GM19193 (cell line): ENCODE results near the gene MICALL2.

Experiments used
- POLR2A ChIP-seq: IDR thresholded peaks from 4 replicates; pipeline ENCODE4 v1.6.1; 2011; ENCODE audit not compliant: insufficient read depth, insufficient read length; ENCODE audit errors: extremely low read depth

MICALL2 gene

DNA sequence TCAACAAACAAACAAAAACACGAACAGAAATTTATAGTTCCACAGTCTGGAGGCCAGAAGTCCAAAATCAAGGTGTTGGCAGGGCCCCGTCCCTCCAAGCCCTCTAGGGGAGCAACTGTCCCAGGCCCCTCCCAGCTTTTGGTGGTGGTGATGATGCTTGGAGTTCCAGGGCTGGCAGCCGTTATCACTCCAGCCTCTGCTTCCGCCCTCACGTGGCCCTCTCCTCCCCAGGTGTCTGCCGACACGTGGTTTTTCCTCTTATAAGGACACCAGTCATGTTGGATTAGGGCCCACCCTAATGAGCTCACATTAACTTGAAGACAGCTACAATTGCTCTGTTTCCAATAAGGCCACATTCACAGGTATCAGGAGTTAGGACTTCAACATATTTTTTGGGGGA, 49.7 kb downstream of the MICALL2 start:
- no peak for TF ChIP-seq POLR2A

GRCh38 chr7:1408466-1408865, 50.8 kb downstream of the MICALL2 start:
- no peak for TF ChIP-seq POLR2A

- no peak for TF ChIP-seq POLR2A
These were observed 51.4 kb downstream of the MICALL2 start for GRCh38 chr7:1407892-1408291.

GRCh38 chr7:1404898-1405548, 54.2 kb downstream of the MICALL2 start:
- no peak for TF ChIP-seq POLR2A

- no peak for TF ChIP-seq POLR2A
These were observed 54.8 kb downstream of the MICALL2 start for GRCh38 chr7:1404460-1404809.

DNA sequence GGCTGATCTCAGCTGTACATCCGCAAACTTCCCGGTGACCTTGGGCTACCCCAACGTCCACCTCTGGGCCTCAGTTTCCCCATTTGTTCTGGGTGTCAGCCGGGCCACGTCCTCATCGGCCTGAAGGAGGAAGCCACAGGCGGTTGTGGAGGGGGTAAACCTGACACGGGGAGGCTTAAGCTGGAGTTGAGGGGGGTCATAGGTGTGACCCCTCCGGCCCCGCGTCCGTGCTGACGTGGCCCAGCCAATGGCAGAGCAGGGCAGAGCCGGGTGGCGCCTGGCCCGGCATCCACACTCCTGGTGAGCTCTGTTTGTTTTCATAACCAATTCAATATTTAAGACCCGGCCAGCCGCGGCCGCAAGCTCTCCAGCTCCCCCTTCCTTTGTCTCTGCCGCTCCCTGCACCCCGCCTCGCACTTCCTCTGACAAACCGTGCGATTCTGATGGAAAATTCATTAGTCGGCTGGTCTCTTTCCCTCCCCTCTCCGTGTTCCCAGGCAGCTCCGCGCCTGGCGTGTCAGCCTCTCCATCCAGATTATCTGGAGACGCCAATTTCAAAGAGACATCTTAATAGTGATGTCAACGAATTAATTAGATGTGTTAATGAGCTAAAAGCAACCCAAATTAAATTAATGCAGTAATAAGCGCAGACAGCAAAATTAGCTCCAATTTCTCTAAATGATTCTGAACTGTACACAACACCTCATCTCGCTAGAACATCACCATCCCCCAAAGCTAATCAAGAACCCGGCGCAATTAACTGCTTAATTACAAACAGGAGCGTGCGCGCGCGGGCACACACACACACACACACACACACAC, 55.4 kb downstream of the MICALL2 start:
- TF ChIP-seq POLR2A: no peak

- TF ChIP-seq POLR2A: no peak
These were observed 56.3 kb downstream of the MICALL2 start for GRCh38 chr7:1402791-1403637.

DNA sequence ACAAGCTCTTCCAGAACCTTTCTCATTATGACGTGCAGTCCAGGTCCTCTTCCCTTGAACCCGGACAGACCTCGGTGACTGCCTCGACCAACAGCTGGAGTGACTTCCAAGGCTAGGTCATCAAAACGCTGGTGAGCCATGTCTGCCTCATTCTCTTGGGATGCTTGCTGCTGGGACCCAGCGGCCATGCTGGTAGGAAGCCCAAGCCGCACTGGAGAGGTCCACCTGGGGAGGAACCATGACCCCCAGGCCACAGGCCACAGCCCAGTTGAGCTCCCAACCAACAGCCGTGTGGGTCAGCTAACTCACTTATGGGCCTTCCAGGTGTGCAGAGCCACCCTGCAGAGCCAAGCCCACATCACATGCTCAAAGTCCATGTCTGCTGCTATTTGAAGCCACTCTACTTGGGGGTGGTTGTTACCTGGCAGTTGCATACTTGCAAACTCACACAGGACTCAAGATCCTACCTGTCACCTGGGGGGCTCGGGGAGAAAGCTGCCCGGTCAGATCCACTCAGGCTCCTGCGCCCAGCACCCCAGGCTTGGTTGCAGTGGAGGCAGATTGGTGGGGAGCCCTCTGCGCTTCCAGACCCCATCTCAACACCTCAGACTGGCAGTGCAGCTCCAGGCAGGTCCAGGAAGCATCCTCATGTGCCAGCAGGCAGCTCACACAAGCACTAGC, 57.0 kb downstream of the MICALL2 start:
- no peak for TF ChIP-seq POLR2A

DNA sequence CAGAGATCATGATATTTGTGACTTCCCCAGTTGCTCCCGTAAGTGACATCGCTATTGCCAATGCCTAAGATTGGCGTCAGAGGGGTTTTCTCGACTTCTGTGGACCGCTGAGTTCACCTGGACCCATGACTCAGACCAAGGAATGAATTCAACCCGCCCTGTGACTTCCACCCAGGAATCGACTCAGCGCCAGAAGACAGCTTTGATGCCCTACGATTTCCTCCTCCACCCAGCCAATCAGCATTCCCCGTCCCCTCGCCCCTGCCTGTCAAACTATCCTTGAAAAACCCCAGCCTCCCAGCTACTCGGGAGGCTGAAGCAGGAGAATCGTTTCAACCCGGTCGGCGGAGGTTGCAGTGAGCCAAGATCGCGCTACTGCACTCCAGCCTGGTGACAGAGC, 58.3 kb downstream of the MICALL2 start:
- no peak for TF ChIP-seq POLR2A

GRCh38 chr7:1400371-1400770, 58.9 kb downstream of the MICALL2 start:
- no peak for TF ChIP-seq POLR2A

DNA sequence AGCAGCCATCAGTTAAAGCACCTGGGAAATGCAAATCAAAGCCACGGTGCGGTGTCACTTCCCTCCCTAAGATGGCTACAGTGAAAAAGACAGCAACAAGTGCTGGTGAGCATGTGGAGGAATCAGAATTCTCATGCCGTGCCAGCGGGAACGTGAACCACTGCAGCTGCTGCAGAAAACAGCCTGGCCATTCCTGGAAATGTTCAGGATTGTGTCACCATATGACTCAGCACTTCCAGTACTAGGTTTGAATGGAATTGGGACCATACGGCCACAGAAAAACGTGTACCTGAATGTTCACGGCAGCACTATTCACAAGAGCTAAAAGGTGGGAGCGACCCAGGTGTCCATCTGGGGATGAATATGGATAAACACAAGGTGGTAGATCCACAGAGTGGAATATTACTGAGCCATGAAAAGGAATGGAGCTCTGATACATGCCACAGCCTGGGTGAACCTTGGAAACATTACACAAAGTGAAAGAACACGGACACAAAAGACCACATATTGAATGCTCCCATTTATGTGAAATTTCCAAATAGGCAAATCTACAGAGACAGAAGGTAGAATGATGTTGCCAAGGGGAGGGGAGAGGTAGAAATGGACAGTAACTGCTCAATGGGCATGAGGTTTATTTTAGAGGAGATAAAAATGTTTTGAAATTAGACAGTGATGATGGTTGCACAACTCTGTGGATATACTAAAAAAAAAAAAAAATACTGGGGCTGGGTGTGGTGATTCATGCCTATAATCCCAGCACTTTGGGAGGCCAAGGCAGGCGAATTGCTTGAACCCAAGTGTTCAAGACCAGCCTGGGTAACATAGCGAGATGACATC, 61.6 kb downstream of the MICALL2 start:
- TF ChIP-seq POLR2A: no peak

DNA sequence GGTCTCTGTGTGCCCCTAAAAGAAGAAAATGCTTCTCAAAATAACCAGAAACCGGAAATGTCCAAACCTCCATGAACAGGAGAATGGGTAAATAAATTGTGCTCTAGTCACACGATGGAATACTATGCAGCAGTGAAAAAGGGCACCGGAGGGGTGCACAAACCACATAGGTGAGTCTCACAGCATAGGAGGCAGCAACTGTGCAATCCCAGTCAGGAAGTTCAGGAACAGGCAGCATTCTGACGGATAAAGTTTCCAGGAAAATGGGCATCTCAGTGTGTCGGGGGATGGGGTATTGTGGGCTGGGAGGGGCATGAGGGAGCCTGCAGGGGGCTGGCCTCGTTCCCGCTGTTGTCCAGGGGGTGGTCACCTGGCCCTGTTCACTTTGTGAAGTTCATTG, 63.1 kb downstream of the MICALL2 start:
- no peak for TF ChIP-seq POLR2A

DNA sequence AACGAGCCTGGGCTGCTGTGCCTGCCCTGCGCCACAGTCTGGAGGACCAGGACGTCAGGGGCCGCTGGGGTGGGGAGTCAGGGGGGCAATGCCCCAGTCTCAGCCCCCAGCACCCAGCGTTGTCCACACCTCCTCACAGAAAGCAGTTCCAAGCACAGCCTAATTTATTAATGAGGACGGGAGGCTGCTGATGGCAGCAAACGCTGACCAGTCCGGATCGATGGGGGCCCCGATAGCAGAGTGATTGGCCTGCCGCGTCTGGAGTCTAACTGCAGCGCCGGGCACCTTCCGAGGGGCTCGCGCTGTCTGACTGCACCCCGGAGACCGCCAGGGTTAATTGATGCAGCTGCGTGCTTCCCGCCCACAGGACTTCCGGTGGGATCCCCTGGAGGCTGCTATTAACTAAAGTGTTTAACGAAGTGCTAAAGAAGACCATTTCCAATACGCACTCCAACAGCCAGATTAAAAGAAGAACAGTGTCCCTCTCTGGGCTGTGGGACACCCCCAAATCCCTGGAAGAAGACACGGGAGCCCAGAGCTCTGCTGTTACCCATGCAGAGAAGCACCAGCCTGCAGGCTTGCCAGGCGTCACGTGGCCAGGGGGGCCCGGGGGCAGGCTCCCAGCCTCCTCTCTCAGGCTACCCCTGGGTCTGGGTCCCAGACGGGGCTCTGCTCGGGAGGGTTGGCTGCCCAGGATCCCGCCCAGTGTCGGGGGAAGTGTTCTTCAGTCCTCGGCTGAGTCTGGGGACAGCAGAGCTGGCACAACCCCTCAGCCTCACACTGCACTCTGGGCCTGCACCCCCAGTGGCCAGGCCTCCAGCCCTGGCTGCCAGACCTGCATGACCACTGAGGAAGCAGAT, 63.8 kb downstream of the MICALL2 start:
- no peak for TF ChIP-seq POLR2A
